GM21825 (cell line): ENCODE measurements around the gene CLEC4M.
"Not testable (repeated sequence)": the region's sequence is repeated elsewhere in the genome, so short reads cannot be mapped to it uniquely, and the experiment has no call there.

ENCODE experiments used
- ATAC-seq: cut with Tn5 transposase; IDR thresholded peaks from one replicate; pipeline ENCODE4 v1.9.1; 2021; ENCODE audit warnings: mild to moderate bottlenecking, moderate library complexity; ENCODE audit not compliant: unreplicated experiment

The CLEC4M gene

DNA sequence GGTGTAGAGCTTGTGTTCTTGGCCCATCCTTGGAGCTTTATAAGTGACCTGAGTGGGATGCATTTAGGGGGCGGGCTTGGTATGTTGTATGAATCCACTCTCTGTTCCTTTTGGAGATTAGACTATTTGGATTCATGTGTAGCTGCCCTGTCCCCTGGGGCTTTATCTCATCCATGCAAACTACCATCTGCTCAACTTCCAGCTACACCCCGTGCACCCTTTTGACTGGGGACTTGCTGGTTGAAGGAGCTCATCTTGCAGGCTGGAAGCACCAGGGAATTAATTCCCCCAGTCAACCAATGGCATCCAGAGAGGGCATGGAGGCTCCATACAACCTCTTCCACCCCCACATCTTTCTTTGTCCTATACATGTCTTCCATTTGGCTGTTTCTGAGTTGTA, 6.1 kb downstream of the CLEC4M start:
- ATAC-seq, result no peak

DNA sequence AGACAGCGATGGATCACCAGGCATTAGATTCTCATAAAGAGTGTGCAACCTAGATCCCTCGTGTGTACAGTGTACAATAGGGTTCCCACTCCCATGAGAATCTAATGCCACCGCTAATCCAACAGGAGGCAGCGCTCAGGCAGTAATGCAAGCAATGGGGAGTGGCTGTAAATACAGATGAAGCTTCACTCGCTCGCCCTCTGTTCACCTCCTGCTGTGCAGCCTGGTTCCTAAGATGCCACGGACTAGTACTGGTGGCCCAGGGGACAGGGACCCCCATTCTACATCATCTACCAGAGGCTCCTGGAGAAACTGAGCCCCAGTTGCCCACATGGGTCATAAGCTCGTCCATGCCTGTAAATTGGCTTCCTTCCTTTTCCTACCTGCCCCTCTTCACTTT, 8.0 kb downstream of the CLEC4M start:
- ATAC-seq, result no peak

- ATAC-seq, result no peak
These were observed 9.8 kb downstream of the CLEC4M start for GRCh38 chr19:7772752-7773291.

GRCh38 chr19:7773841-7774240, 10.8 kb downstream of the CLEC4M start:
- ATAC-seq, result no peak

GRCh38 chr19:7775761-7776160, 12.7 kb downstream of the CLEC4M start:
- ATAC-seq, result no peak

DNA sequence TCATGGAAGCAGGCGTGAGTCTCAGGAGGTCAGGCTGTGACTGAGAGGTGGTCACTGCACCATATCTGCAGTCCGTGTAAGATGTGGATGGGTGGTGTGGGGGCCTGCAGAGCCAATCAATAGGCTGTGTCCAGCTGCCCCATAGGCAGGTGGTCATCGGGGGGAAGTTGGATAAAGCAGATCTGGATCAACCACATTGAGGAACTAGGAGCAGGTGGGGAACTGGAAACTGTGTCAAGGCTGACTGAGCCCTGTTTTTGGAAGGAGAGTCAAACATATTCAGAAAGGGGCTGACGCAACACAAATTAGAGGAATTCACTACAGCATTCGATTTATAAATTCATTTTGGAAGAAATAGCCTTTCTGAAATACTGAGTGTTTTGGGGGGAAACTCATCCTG, 15.0 kb downstream of the CLEC4M start:
- no peak for ATAC-seq

GRCh38 chr19:7779631-7780486, 16.8 kb downstream of the CLEC4M start:
- no peak for ATAC-seq

- no peak for ATAC-seq
These were observed 18.1 kb downstream of the CLEC4M start for GRCh38 chr19:7781157-7781556.

GRCh38 chr19:7783991-7784423, 21.0 kb downstream of the CLEC4M start:
- no peak for ATAC-seq

GRCh38 chr19:7784856-7785255, 21.8 kb downstream of the CLEC4M start:
- no peak for ATAC-seq

DNA sequence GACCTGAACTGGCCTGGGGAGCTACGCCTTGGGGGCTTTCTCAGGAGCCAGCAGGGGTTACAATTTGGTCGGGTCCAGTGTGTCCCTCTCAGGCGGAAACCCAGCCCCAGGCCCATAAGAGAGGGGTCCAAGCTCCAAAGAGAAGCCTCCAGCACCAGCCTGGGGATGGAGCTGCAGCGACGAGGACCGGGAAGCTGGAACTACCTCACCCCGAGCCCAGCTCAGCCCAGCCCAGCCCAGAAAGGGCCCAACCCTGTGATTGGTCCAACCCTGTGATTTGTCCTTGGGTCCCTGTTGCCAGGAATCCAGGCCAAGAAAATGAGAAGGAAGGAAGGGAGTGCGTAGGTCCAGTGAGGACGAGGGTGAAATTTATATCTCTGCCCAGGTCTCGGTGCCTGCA, 24.1 kb downstream of the CLEC4M start:
- no peak for ATAC-seq

DNA sequence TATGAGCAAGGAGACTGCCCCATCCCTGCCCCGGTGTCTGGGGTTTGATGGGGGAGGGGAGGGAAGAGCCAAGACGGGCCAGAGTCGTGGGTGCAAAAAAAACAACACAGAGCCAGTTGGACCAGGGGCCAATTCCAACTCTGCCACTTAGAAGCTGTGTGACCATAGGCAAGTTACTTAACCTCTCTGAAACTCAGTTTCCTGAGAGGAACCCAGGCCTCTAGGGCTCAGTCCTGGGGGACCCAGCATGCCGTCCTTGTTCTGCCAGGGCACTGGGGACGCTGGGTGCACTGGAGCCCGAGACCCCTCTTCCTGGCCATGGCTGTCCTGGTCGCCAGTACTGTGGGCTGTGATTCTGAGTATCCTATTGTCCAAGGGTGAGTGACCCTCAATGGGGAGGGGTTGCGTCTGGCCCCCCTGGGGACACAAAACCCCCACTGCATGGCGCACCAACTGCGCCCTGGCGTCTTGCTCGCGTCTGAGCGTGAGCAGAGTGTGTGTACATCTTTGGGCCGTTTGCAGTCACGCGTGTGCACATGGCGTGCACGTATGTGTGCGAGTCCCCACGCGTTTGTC, 24.6 kb downstream of the CLEC4M start:
- no peak for ATAC-seq

DNA sequence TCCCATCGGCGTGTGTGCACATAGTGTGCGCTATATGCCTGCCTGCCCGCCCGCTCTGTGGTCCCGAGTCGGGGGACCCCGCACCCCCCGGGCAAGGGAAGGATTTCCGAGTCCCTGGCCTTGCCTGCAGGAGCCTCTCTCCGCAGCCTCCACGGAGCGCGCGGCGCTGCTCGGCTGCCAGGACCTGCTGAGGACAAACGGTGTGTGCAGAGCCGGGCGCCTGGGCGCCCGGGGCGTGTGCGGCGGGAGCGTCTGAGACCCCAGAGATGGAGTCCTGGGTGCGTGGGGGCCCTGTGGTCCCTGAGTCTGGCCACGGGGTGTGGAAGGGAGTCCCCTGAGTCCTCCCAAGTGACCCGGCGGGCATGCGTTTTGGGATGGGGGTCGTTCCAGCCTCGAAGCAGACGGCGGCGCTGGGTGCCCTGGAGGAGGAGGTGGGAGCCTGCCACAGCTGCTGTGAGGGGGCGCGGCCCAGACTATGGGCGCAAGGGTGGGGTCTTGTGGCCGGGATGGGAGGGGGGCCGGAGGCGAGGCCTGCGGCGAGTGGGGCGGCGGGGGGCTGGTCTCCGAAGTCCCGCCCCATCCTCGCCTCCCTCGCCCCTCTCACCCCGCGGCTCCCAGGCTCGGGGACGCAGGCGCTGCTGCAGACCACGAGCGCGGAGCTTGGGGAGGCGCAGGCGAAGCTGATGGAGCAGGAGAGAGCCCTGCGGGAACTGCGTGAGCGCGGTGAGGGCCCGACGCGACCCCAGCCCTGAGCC, 25.3 kb downstream of the CLEC4M start:
- ATAC-seq, result no peak

DNA sequence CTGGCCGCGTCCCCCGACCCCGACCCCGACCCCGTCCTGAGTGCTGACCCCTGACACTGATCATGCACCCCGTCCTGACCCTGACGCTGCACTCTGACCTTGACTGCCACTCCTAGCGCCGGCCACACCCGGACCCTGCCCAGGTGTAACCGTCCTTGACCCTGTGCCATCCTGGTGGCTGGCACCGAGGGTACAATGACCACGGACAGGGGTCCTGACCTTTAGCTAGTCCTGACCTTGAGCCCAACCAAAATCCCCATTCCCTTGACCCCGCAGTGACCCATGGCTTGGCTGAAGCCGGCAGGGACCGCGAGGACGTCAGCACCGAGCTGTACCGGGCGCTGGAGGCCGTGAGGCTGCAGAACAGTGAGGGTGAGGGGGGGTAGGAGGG, 25.9 kb downstream of the CLEC4M start:
- ATAC-seq, result no peak

DNA sequence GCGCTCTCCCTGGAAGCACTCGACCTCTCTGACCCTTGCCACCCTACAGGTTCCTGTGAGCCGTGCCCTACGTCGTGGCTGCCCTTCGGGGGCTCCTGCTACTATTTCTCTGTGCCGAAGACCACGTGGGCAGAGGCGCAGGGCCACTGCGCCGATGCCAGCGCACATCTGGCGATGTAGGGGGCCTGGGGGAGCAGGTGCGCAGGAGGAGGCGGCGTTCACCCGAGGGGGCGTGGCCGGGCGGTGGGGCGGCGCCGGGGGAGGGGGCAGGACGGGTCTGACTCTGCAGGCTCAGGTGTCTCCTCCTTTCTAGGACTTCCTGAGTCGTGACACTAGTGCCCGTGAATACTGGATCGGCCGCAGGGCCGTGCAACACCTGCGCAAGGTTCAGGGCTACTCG, 26.4 kb downstream of the CLEC4M start:
- no peak for ATAC-seq

DNA sequence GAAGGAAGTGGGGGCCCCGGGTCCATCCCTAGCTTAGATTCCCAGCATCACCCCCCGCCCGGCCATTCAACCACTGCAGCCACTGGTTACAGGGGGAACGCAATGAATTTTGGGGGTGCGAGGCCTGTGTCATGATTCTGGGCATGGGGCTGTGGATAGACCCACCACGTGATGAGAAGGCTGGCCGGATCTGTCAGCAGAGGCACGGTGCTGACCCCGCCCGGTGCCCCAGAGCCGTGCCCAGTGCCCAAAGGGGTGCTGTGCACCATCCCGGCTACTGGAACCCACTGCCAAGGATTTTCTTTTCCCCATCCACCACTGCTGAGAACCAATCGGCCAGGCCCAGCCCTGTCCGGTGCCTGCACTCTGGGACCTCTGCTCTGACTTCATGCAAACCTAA, 27.4 kb downstream of the CLEC4M start:
- ATAC-seq, result no peak

DNA sequence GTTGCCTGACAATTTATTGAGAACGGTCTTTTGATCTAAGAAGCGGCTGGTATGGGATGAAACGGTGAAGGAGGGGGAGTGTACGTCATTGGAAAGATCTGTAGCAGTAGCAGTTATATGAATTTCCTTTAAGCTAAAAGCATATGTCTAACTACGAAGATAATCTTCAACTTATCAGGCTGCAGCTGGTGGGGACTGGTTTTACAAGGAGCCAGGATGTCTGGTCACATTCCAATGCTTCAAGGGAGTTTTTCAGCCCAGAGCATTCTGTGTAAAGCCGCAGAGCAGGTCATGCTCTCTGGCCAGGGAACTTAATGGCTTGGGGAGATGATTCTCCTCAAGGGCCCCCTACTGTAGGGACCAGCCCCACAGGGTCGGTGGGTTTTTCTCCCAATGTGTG, 29.2 kb downstream of the CLEC4M start:
- no peak for ATAC-seq

DNA sequence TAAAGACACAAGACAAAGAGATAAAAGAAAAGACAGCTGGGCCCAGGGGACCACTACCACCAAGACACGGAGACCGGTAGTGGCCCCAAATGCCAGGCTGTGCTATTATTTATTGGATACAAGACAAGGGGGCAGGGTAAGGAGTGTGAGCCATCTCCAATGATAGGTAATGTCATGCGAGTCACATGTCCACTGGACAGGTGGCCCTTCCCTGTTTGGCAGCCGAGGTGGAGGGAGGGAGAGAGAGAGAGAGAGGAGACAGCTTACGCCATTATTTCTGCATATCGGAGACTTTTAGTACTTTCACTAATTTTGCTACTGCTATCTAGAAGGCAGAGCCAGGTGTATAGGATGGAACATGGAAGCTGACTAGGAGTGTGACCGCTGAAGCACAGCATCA, 29.7 kb downstream of the CLEC4M start:
- ATAC-seq, result not testable (repeated sequence)

GRCh38 chr19:7793493-7793892, 30.4 kb downstream of the CLEC4M start:
- no peak for ATAC-seq

GRCh38 chr19:7795555-7796161, 32.6 kb downstream of the CLEC4M start:
- ATAC-seq, result no peak

GRCh38 chr19:7799640-7800355, 36.8 kb downstream of the CLEC4M start:
- no peak for ATAC-seq
